ENCODE data around the gene REELD1.

The REELD1 gene

GRCh38 chr4:146235654-146236177 lies 21.4 kb downstream of the REELD1 start:
- Histone ChIP-seq H3K4me3 (ENCODE audit: low read length) (no peak overlapping the region), H3K27me3 (ENCODE audit: control insufficient read depth, insufficient read depth, low read length) (no peaks in the 10 kb centered on the region), H3K4me1 (ENCODE audit: control insufficient read depth, insufficient read depth, low read length) (no peaks in the 10 kb centered on the region), H3K36me3 (ENCODE audit: control insufficient read depth, insufficient read depth, low read length) (no peaks in the 10 kb centered on the region), H3K27ac (ENCODE audit: low read depth, low read length) (no peak overlapping the region), H3K9ac (ENCODE audit: low read length) (no peak overlapping the region)

GRCh38 chr4:146236216-146236615 lies 21.9 kb downstream of the REELD1 start:
- no peaks in the 10 kb centered on the region for H3K27me3 ChIP-seq (ENCODE audit: control insufficient read depth, insufficient read depth, low read length)
- H3K27ac ChIP-seq (ENCODE audit: low read depth, low read length), result no peak overlapping the region
- no peaks in the 10 kb centered on the region for H3K36me3 ChIP-seq (ENCODE audit: control insufficient read depth, insufficient read depth, low read length)
- H3K9ac ChIP-seq (ENCODE audit: low read length), result no peak overlapping the region
- no peaks in the 10 kb centered on the region for H3K4me1 ChIP-seq (ENCODE audit: control insufficient read depth, insufficient read depth, low read length)
- H3K4me3 ChIP-seq (ENCODE audit: low read length), result no peak overlapping the region

GRCh38 chr4:146237092-146237491 lies 22.8 kb downstream of the REELD1 start:
- no peaks in the 10 kb centered on the region for H3K36me3 ChIP-seq (ENCODE audit: control insufficient read depth, insufficient read depth, low read length)
- H3K27ac ChIP-seq (ENCODE audit: low read depth, low read length), result no peak overlapping the region
- no peaks in the 10 kb centered on the region for H3K27me3 ChIP-seq (ENCODE audit: control insufficient read depth, insufficient read depth, low read length)
- peaks cover 6% of the 10 kb centered on the region for H3K4me1 ChIP-seq (ENCODE audit: control insufficient read depth, insufficient read depth, low read length)
- no peak overlapping the region for H3K4me3 ChIP-seq (ENCODE audit: low read length)
- no peak overlapping the region for H3K9ac ChIP-seq (ENCODE audit: low read length)

GRCh38 chr4:146238107-146238506 lies 23.8 kb downstream of the REELD1 start:
- H3K4me3 ChIP-seq (ENCODE audit: low read length), result no peak overlapping the region
- H3K4me1 ChIP-seq (ENCODE audit: control insufficient read depth, insufficient read depth, low read length), result peaks cover 13% of the 10 kb centered on the region
- no peaks in the 10 kb centered on the region for H3K36me3 ChIP-seq (ENCODE audit: control insufficient read depth, insufficient read depth, low read length)
- H3K27me3 ChIP-seq (ENCODE audit: control insufficient read depth, insufficient read depth, low read length), result no peaks in the 10 kb centered on the region
- no peak overlapping the region for H3K9ac ChIP-seq (ENCODE audit: low read length)
- no peak overlapping the region for H3K27ac ChIP-seq (ENCODE audit: low read depth, low read length)

- Histone ChIP-seq H3K9ac (ENCODE audit: low read length) (no peak overlapping the region), H3K36me3 (ENCODE audit: control insufficient read depth, insufficient read depth, low read length) (no peaks in the 10 kb centered on the region), H3K4me3 (ENCODE audit: low read length) (no peak overlapping the region), H3K27me3 (ENCODE audit: control insufficient read depth, insufficient read depth, low read length) (no peaks in the 10 kb centered on the region), H3K4me1 (ENCODE audit: control insufficient read depth, insufficient read depth, low read length) (peaks cover 15% of the 10 kb centered on the region), H3K27ac (ENCODE audit: low read depth, low read length) (no peak overlapping the region)
Observed at GRCh38 chr4:146243141-146243882, 29.0 kb downstream of the REELD1 start.

- Histone ChIP-seq H3K4me1 (ENCODE audit: control insufficient read depth, insufficient read depth, low read length) (peaks cover 15% of the 10 kb centered on the region), H3K4me3 (ENCODE audit: low read length) (no peak overlapping the region), H3K27me3 (ENCODE audit: control insufficient read depth, insufficient read depth, low read length) (no peaks in the 10 kb centered on the region), H3K36me3 (ENCODE audit: control insufficient read depth, insufficient read depth, low read length) (no peaks in the 10 kb centered on the region), H3K9ac (ENCODE audit: low read length) (no peak overlapping the region), H3K27ac (ENCODE audit: low read depth, low read length) (no peak overlapping the region)
Observed at GRCh38 chr4:146243883-146244277, 29.5 kb downstream of the REELD1 start.

- Histone ChIP-seq H3K27ac (ENCODE audit: low read depth, low read length) (no peak overlapping the region), H3K4me1 (ENCODE audit: control insufficient read depth, insufficient read depth, low read length) (peaks cover 15% of the 10 kb centered on the region), H3K27me3 (ENCODE audit: control insufficient read depth, insufficient read depth, low read length) (no peaks in the 10 kb centered on the region), H3K9ac (ENCODE audit: low read length) (no peak overlapping the region), H3K36me3 (ENCODE audit: control insufficient read depth, insufficient read depth, low read length) (no peaks in the 10 kb centered on the region), H3K4me3 (ENCODE audit: low read length) (no peak overlapping the region)
Observed at GRCh38 chr4:146244496-146244895, 30.2 kb downstream of the REELD1 start.

- no peaks in the 10 kb centered on the region for H3K27me3 ChIP-seq (ENCODE audit: control insufficient read depth, insufficient read depth, low read length)
- peaks cover 15% of the 10 kb centered on the region for H3K4me1 ChIP-seq (ENCODE audit: control insufficient read depth, insufficient read depth, low read length)
- no peaks in the 10 kb centered on the region for H3K36me3 ChIP-seq (ENCODE audit: control insufficient read depth, insufficient read depth, low read length)
- no peak overlapping the region for H3K4me3 ChIP-seq (ENCODE audit: low read length)
- H3K9ac ChIP-seq (ENCODE audit: low read length), result no peak overlapping the region
- H3K27ac ChIP-seq (ENCODE audit: low read depth, low read length), result no peak overlapping the region
Observed at GRCh38 chr4:146245246-146245645, 30.9 kb downstream of the REELD1 start.

GRCh38 chr4:146245850-146246249 lies 31.5 kb downstream of the REELD1 start:
- Histone ChIP-seq H3K9ac (ENCODE audit: low read length) (no peak overlapping the region), H3K4me1 (ENCODE audit: control insufficient read depth, insufficient read depth, low read length) (peaks cover 15% of the 10 kb centered on the region), H3K27ac (ENCODE audit: low read depth, low read length) (no peak overlapping the region), H3K36me3 (ENCODE audit: control insufficient read depth, insufficient read depth, low read length) (no peaks in the 10 kb centered on the region), H3K27me3 (ENCODE audit: control insufficient read depth, insufficient read depth, low read length) (no peaks in the 10 kb centered on the region), H3K4me3 (ENCODE audit: low read length) (no peak overlapping the region)

- H3K4me1 ChIP-seq (ENCODE audit: control insufficient read depth, insufficient read depth, low read length), result peaks cover 15% of the 10 kb centered on the region
Observed at GRCh38 chr4:146246381-146246780, 32.0 kb downstream of the REELD1 start.

GRCh38 chr4:146247356-146247755 lies 33.0 kb downstream of the REELD1 start:
- Histone ChIP-seq H3K36me3 (ENCODE audit: control insufficient read depth, insufficient read depth, low read length) (no peaks in the 10 kb centered on the region), H3K4me3 (ENCODE audit: low read length) (no peak overlapping the region), H3K4me1 (ENCODE audit: control insufficient read depth, insufficient read depth, low read length) (peaks cover 6% of the 10 kb centered on the region), H3K9ac (ENCODE audit: low read length) (no peak overlapping the region), H3K27me3 (ENCODE audit: control insufficient read depth, insufficient read depth, low read length) (no peaks in the 10 kb centered on the region), H3K27ac (ENCODE audit: low read depth, low read length) (no peak overlapping the region)

More at GRCh38 chr4:146246381-146246780, 32.0 kb downstream of the REELD1 start:
- no peaks in the 10 kb centered on the region for H3K36me3 ChIP-seq (ENCODE audit: control insufficient read depth, insufficient read depth, low read length)
- H3K27ac ChIP-seq (ENCODE audit: low read depth, low read length), result no peak overlapping the region
- H3K9ac ChIP-seq (ENCODE audit: low read length), result no peak overlapping the region
- no peak overlapping the region for H3K4me3 ChIP-seq (ENCODE audit: low read length)
- no peaks in the 10 kb centered on the region for H3K27me3 ChIP-seq (ENCODE audit: control insufficient read depth, insufficient read depth, low read length)

GRCh38 chr4:146252969-146253611 lies 38.8 kb downstream of the REELD1 start:
- no peak overlapping the region for H3K27ac ChIP-seq (ENCODE audit: low read depth, low read length)
- H3K4me1 ChIP-seq (ENCODE audit: control insufficient read depth, insufficient read depth, low read length), result no peaks in the 10 kb centered on the region
- H3K36me3 ChIP-seq (ENCODE audit: control insufficient read depth, insufficient read depth, low read length), result no peaks in the 10 kb centered on the region
- no peaks in the 10 kb centered on the region for H3K27me3 ChIP-seq (ENCODE audit: control insufficient read depth, insufficient read depth, low read length)
- H3K4me3 ChIP-seq (ENCODE audit: low read length), result no peak overlapping the region
- H3K9ac ChIP-seq (ENCODE audit: low read length), result no peak overlapping the region

GRCh38 chr4:146255463-146255862 lies 41.1 kb downstream of the REELD1 start:
- no peaks in the 10 kb centered on the region for H3K36me3 ChIP-seq (ENCODE audit: control insufficient read depth, insufficient read depth, low read length)
- H3K4me3 ChIP-seq (ENCODE audit: low read length), result no peak overlapping the region
- H3K27ac ChIP-seq (ENCODE audit: low read depth, low read length), result no peak overlapping the region
- H3K4me1 ChIP-seq (ENCODE audit: control insufficient read depth, insufficient read depth, low read length), result no peaks in the 10 kb centered on the region
- H3K27me3 ChIP-seq (ENCODE audit: control insufficient read depth, insufficient read depth, low read length), result no peaks in the 10 kb centered on the region
- H3K9ac ChIP-seq (ENCODE audit: low read length), result no peak overlapping the region
